Upper lobe of left lung (tissue), 4 donors: Measurements from ENCODE around the gene PIK3IP1.

ENCODE experiments used
- POLR2A ChIP-seq, 4 donors: fragments of 450-650 bp; IDR thresholded peaks; one replicate each; pipeline ENCODE4 v1.5.1; 2016 to 2017; ENCODE audit warnings: antibody characterized with exemption in 4 of 4, mild to moderate bottlenecking in 2 of 4
- TF ChIP-seq, protein P1 (sequence below), 6 experiments: fragments of 450-650 bp in 4 of 6; fragments of 200-600 bp in 2 of 6; sonication (generic) in 2 of 6; IDR thresholded peaks; one replicate each; pipeline ENCODE4 v1.5.1; 2016 to 2019; ENCODE audit warnings: antibody characterized with exemption in 6 of 6

- TF ChIP-seq, protein P1, sequence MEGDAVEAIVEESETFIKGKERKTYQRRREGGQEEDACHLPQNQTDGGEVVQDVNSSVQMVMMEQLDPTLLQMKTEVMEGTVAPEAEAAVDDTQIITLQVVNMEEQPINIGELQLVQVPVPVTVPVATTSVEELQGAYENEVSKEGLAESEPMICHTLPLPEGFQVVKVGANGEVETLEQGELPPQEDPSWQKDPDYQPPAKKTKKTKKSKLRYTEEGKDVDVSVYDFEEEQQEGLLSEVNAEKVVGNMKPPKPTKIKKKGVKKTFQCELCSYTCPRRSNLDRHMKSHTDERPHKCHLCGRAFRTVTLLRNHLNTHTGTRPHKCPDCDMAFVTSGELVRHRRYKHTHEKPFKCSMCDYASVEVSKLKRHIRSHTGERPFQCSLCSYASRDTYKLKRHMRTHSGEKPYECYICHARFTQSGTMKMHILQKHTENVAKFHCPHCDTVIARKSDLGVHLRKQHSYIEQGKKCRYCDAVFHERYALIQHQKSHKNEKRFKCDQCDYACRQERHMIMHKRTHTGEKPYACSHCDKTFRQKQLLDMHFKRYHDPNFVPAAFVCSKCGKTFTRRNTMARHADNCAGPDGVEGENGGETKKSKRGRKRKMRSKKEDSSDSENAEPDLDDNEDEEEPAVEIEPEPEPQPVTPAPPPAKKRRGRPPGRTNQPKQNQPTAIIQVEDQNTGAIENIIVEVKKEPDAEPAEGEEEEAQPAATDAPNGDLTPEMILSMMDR (IDR thresholded peaks at IDR 0.05), result no peak
- no peak for TF ChIP-seq POLR2A (IDR thresholded peaks at IDR 0.05)
Measured at GRCh38 chr22:31279327-31279669, 13.0 kb downstream of the PIK3IP1 start.
